Uterus (tissue), 4 donors: ENCODE data around the gene ST3GAL5. TPM values are rescaled to one million over a fixed set of nuclear protein-coding genes. Genes with fewer than 3 reads are reported as not detected.

Experiments used
- DNase-seq, 2 donors: peaks; one replicate each; pipeline ENCODE4 v3.0.0-alpha.2; 2019 to 2020
- H3K27ac ChIP-seq, 2 donors: fragments of 200-600 bp; sonication (generic); 1 replicate in 1 of 2; 2 replicates in 1 of 2; pipeline ENCODE4 v1.5.1; 2016 to 2018
- H3K27me3 ChIP-seq, 2 donors: fragments of 200-600 bp; sonication (generic); one replicate each; pipeline ENCODE4 v1.5.1; 2018 to 2019; ENCODE audit warnings: control low read depth in 1 of 2
- H3K36me3 ChIP-seq, 2 donors: fragments of 200-600 bp; sonication (generic); one replicate each; pipeline ENCODE4 v1.5.1; 2019; ENCODE audit warnings: control low read depth in 1 of 2
- H3K4me1 ChIP-seq, 2 donors: fragments of 200-600 bp; sonication (generic); one replicate each; pipeline ENCODE4 v1.5.1; 2018 to 2019; ENCODE audit warnings: control low read depth in 1 of 2
- H3K4me3 ChIP-seq, 2 donors: fragments of 200-600 bp; sonication (generic); 1 replicate in 1 of 2; 2 replicates in 1 of 2; pipeline ENCODE4 v1.5.1; 2018 to 2019; ENCODE audit warnings: mild to moderate bottlenecking in 1 of 2
- H3K9me3 ChIP-seq, 2 donors: fragments of 200-600 bp; sonication (generic); one replicate each; pipeline ENCODE4 v1.5.1; 2019; ENCODE audit warnings: control low read depth in 1 of 2
- CTCF ChIP-seq, 4 experiments: fragments of 200-600 bp in 2 of 4; fragments of 450-650 bp in 2 of 4; sonication (generic) in 2 of 4; IDR thresholded peaks; one replicate each; pipeline ENCODE4 v1.5.1; 2016 to 2019; ENCODE audit warnings: antibody characterized with exemption in 4 of 4, mild to moderate bottlenecking in 2 of 4, moderate library complexity in 1 of 4
- POLR2A ChIP-seq, 2 donors: fragments of 450-650 bp; IDR thresholded peaks; one replicate each; pipeline ENCODE4 v1.6.1; 2016; ENCODE audit warnings: antibody characterized with exemption in 2 of 2, mild to moderate bottlenecking in 1 of 2, moderate library complexity in 1 of 2
- intact Hi-C: fragments of 100-400 bp; cut with DNase I; formaldehyde crosslinking; loops from one replicate; pipeline ENCODE4 v1.15.1; 2023; ENCODE audit warnings: low total_unique reads
- total RNA-seq, 4 donors: library from RNA; depleted of rRNA in 3 of 4; stranded (reverse); fragments of >200 nt in 3 of 4; gene quantifications; one replicate each; pipeline versions ENCODE4 v1.1.0 to v1.2.4, GENCODE V29; 2014 to 2023
- donor health status: DM: yes; HTN: yes; CAD: no.

ST3GAL5 gene
- total RNA-seq, 4 donors from 2014 or later: 12.3 to 52.9 (median 32.9) TPM

- no peaks in the 10 kb centered on the region for H3K36me3 ChIP-seq
- DNase-seq: no peak
- H3K4me1 ChIP-seq: peaks cover 5 to 42% of the 10 kb centered on the region in 2 donors
- no peaks in the 10 kb centered on the region for H3K9me3 ChIP-seq
- no peak for TF ChIP-seq CTCF (IDR thresholded peaks at IDR 0.05)
- H3K4me3 ChIP-seq: no peak overlapping the region
- H3K27ac ChIP-seq: peak overlapping the region; percentile 84 to 91
- H3K27me3 ChIP-seq: no peaks in the 10 kb centered on the region
- intact Hi-C loops: no loop called here
These were observed 94.8 kb downstream of the ST3GAL5 start for GRCh38 chr2:85794038-85794441.

GRCh38 chr2:85793584-85793983 is 95.2 kb downstream of the ST3GAL5 start:
- no peaks in the 10 kb centered on the region for H3K36me3 ChIP-seq
- intact Hi-C loops: no loop called here
- peaks cover 5 to 42% of the 10 kb centered on the region in 2 donors for H3K4me1 ChIP-seq

GRCh38 chr2:85792783-85793441 is 95.9 kb downstream of the ST3GAL5 start:
- Histone ChIP-seq H3K36me3 (no peaks in the 10 kb centered on the region), H3K4me3 (no peak overlapping the region), H3K27ac (peak overlapping the region; percentile 84 to 91), H3K4me1 (peaks cover 5 to 42% of the 10 kb centered on the region in 2 donors), H3K9me3 (no peaks in the 10 kb centered on the region), H3K27me3 (no peaks in the 10 kb centered on the region)
- no peak for TF ChIP-seq POLR2A (IDR thresholded peaks at IDR 0.05)
- no peak for TF ChIP-seq CTCF (IDR thresholded peaks at IDR 0.05)
- peak in 1 of 2 donors; percentile 32 for DNase-seq
- intact Hi-C loops: no loop called here

More at GRCh38 chr2:85793584-85793983, 95.2 kb downstream of the ST3GAL5 start:
- peak overlapping the region; percentile 84 to 91 for H3K27ac ChIP-seq
- DNase-seq: no peak
- H3K4me3 ChIP-seq: no peak overlapping the region
- TF ChIP-seq CTCF (IDR thresholded peaks at IDR 0.05): no peak
- no peaks in the 10 kb centered on the region for H3K9me3 ChIP-seq
- H3K27me3 ChIP-seq: no peaks in the 10 kb centered on the region

- intact Hi-C loops: no loop called here
- Histone ChIP-seq H3K36me3 (no peaks in the 10 kb centered on the region), H3K27ac (peak overlapping the region; percentile 84 to 91), H3K4me3 (no peak overlapping the region), H3K4me1 (peaks cover 5 to 42% of the 10 kb centered on the region in 2 donors), H3K27me3 (no peaks in the 10 kb centered on the region), H3K9me3 (no peaks in the 10 kb centered on the region)
- DNase-seq: peak in 1 of 2 donors; percentile 19
- no peak for TF ChIP-seq POLR2A (IDR thresholded peaks at IDR 0.05)
- no peak for TF ChIP-seq CTCF (IDR thresholded peaks at IDR 0.05)
These were observed 96.9 kb downstream of the ST3GAL5 start for GRCh38 chr2:85791704-85792565.
